ENCODE data around the gene RNF217.
"Not testable (repeated sequence)": the region's sequence is repeated elsewhere in the genome, so short reads cannot be mapped to it uniquely, and the experiment has no call there.

Gene RNF217

GRCh38 chr6:124962639-124963415 is 590 bp downstream of the RNF217 start:
- no peak for DNase-seq (ENCODE audit: low read depth in 2 of 2, low spot score in 1 of 2)

GRCh38 chr6:124963416-124963785 is 1.2 kb downstream of the RNF217 start:
- DNase-seq (ENCODE audit: low read depth in 2 of 2, low spot score in 1 of 2) = no peak

- no peak for DNase-seq (ENCODE audit: low read depth in 2 of 2, low spot score in 1 of 2)
Observed at GRCh38 chr6:124963831-124964763, 1.9 kb downstream of the RNF217 start.

- DNase-seq (ENCODE audit: low read depth in 2 of 2, low spot score in 1 of 2) = no peak
Observed at GRCh38 chr6:124964764-124965105, 2.5 kb downstream of the RNF217 start.

DNA sequence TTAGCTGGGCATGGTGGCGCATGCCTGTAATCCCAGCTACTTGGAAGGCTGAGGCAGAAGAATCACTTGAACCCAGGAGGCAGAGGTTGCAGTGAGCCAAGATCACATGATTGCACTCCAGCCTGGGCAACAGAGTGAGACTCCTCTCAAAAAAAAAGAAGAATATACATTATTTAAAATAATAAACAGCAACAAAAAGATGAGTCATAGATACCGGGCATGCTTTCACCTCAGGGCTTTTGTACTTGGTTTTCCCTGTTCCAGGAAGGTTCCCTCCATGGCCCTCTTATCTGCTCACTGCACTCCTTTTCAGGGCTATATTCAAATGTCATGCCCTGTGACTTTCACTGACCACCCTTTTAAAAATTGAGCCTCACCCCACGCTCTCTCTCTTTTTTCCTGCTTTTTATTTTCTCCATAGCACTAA is 3.2 kb downstream of the RNF217 start:
- DNase-seq (ENCODE audit: low read depth in 2 of 2, low spot score in 1 of 2) = not testable (repeated sequence)

- no peak for DNase-seq (ENCODE audit: low read depth in 2 of 2, low spot score in 1 of 2)
Observed at GRCh38 chr6:124967444-124967843, 5.2 kb downstream of the RNF217 start.

DNA sequence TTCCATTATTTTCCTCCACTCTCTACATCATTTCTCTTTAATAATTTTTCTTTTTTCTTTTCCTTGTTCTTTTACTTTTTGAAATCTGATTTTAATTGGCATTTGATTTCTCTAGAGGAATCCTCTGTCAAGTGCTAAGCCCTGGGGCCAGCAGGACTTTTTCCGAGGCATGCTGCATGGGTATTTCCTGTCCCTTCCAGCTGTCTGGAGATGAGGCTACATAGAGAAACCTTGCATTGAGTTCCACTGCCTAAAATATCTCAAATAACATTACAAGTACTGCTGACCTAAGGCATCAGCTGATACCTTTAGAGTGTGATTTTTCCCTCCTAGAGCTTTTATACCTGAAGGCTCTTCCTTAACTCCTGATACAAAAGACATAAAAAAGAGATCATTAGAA is 6.2 kb downstream of the RNF217 start:
- no peak for DNase-seq (ENCODE audit: low read depth in 2 of 2, low spot score in 1 of 2)

DNA sequence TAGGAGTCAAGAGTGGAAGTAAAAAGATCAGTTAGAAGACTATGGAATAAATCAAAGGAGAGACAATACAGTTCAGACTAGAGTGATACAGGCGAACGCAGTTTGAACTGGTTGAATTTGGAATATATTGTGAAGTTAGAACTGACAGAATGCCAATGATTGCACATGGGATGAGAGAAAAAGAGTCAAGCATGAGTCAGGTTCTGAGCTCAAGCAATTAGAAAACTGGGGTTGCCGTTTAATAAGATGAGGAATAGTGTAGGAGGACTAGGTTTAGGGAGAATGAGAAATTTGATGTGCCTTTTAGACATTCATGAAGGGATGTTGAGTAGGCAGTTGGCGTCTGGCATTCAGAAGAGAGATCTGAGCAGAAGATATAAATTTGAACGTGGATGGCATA is 8.0 kb downstream of the RNF217 start:
- DNase-seq (ENCODE audit: low read depth in 2 of 2, low spot score in 1 of 2) = no peak

DNA sequence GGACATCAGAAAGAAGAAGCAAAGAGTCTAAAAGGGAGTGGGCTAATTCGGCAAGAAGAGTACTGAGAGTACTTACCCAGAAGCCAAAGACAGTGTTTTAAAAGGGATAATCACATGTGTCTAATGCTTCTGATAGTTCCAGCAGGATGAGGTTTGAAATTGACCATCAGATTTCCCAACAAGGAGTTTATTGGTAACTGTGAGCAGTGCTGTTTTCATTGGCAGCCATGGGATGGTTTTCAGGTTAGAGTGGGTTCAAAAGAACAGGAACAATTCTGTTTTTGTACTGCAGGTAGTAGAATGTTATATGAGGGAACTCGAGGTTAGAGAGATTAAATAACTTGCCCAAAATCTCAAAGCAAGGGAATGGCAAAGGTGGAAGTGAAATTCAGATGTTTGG is 8.5 kb downstream of the RNF217 start:
- DNase-seq (ENCODE audit: low read depth in 2 of 2, low spot score in 1 of 2) = no peak

GRCh38 chr6:124973780-124974179 is 11.5 kb downstream of the RNF217 start:
- no peak for DNase-seq (ENCODE audit: low read depth in 2 of 2, low spot score in 1 of 2)

DNA sequence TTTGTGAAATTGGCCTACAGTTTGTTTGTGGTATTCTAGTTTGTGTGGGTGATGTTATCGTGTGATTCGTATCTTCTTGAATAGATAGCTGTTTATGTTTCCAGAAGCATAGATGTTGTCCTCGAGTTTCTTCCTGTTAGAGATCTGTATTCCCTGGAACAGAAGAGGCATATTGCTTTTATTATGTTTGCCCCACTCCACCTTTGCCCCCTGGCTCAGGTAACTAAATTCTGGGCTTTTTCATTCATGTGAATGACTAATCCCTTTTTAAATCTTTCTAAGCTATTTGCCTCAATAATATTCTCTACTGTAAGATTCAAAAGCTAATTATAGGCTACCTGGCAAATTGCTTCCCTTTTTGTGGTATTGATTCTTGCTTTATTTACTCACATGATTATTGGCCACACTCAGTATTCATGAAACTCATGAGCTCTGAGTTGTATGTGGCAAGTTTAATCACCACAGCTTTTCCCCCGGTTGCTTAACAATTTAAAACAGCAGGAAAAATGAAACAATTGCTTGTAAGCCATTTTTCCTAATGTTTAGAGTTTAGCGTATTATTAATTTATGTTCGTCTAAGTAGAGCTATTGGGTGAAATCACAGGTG is 12.6 kb downstream of the RNF217 start:
- no peak for DNase-seq (ENCODE audit: low read depth in 2 of 2, low spot score in 1 of 2)

DNA sequence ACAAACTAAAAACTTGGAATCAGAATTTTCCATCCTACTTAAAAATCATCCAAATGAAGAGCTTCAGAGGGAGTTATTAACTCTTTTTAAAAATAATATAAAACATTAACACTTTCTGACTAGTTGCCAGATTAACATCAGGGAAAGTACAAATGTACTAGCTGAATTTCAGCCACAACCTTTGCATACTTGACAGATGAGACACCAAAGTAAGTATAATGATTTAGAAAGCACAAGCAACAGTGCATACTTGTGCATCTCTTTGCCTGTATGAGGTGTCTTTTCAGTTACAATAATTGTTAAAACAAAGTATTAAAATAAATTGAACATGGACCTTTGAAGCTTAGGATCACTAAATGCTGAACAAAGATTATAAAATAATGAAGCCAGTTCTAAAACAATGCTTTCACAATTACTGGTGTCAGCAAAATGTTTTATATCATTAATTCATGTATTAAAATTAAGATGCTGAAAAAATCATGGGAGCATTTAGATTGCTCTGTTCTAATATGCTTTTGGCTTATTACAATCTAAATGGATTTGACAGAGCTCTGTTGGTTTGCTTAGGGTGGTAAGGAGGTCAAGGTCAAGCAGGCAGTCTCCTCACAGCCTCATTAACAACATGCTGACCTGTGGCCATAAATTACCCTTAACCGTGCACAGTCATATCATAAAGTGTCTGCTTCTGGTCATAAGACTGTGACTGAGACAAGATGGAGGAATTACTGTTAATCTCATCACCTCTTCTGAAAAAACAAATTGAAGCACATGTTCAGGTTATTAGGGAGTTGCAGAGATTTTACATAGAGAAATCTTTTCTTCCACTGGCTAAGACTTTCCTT is 15.1 kb downstream of the RNF217 start:
- no peak for DNase-seq (ENCODE audit: low read depth in 2 of 2, low spot score in 1 of 2)

DNA sequence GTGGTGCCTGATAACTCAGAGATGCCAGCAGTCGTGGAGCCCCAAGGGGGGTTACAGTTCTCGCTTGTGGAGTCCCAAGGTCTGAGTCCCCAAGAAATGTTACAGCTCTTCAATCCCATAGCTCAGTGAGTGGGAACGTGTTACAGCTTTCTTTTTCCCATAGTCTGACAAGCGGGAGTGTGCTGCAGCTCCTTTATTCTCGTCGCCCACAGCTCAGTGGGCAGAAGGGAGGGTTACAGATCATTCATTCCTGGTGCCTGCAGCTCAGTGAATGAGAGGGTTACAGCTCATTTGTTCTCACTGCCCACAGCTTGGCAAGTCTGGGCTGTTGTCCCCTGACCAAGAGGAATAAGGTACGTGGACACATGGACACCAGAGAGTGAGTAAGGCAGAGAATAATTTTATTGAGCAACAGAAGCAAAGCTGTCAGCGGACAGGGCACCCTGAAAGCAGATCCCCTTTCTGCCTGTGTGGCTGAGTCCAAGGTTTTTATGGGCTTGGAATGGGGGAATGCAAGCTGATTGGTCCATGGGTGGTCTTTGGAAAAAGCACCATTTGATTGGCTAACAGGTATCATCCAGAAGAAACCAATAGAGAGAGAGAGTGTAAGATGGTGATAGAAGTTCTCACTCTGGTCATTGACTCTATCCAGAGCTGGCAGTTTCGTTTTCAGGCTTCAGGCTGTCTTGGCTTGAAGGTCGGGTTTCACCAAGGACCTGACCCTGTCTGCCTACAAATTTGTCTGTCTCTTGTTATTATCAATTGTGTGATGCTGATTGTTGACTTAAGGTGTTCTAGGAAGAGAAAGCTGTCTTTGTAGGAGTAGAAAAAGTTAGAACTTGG is 16.4 kb downstream of the RNF217 start:
- no peak for DNase-seq (ENCODE audit: low read depth in 2 of 2, low spot score in 1 of 2)

- DNase-seq (ENCODE audit: low read depth in 2 of 2, low spot score in 1 of 2) = no peak
Observed at GRCh38 chr6:124979294-124979678, 17.0 kb downstream of the RNF217 start.

DNA sequence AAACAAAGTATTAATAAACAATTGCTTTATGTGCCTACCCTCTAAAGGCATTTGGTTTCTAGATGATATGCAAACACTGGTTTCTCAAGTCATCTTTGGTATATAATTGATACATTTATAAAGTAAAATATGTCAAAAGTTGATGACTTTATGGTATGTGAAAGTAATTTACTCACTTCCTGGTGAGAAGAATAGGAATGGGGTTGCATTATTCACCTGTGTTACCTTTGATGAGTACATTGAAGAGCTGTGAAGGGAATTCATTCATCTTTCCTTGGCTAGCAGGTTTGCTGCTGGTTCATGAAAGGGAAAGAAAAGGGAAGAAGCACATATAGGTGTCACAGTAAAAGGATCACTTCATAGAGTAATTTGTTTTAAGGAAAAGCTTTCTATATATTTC is 20.4 kb downstream of the RNF217 start:
- no peak for DNase-seq (ENCODE audit: low read depth in 2 of 2, low spot score in 1 of 2)

DNA sequence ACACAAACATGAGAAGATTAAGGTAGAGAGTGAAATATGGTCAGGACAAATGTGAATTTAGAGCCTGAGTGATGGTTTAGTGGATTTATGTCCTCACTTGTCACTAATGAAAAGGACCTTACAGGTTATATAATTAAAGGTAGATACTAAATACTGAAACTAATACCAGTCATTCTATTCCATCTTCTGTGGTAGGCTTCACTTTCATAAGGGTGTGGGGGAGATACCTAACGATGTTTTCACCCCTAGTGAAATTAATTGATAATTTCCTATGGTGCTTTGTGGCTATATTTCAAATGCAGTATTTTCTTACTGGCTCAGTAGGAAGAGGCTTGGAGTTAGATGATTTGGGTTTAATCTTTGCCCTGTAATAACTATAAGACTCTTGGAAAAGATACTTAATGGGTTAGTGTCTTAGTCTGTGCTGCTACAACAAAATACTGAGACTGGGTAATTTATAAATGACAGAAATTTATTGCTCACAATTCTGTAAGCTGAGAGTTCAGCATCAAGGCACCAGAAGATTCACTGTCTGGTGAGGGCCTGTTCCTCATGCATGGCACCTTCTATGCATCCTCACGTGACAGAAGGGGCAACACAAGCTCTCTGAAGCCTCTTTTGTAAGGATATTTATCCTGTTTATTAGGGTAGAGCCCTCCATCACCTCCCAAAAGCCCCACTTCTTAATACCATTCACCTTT is 21.3 kb downstream of the RNF217 start:
- no peak for DNase-seq (ENCODE audit: low read depth in 2 of 2, low spot score in 1 of 2)

DNA sequence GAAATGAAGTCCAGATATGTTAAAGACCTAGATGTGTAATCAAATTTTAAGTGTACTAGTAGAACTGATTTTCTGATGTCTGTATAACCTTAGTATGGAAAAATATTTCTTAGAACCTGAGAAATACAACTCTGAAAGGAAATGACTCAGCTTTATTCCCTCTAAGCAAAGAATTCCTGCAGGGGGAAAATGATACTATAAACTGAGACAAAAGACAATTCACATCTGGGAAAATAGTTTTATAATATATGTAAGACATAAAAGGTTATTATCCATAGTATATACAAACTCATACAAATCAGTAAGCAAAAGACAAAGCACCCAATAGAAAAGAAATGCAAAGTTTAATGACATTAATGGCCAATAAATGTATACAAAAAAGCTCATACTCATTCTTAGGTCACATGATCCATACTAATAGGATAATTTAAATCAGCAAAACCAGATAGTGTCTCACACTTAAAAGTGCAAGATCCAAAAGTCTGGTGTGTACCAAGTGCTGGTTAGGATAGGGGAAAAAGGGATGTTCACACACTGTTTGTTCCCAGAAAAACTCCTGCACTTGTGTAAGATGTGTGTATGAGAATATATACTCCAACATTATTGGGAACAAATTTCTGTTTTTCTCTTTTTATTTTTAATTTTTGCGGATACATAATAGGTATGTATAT is 22.6 kb downstream of the RNF217 start:
- no peak for DNase-seq (ENCODE audit: low read depth in 2 of 2, low spot score in 1 of 2)

- DNase-seq (ENCODE audit: low read depth in 2 of 2, low spot score in 1 of 2) = no peak
Observed at GRCh38 chr6:124986164-124986563, 23.9 kb downstream of the RNF217 start.

DNA sequence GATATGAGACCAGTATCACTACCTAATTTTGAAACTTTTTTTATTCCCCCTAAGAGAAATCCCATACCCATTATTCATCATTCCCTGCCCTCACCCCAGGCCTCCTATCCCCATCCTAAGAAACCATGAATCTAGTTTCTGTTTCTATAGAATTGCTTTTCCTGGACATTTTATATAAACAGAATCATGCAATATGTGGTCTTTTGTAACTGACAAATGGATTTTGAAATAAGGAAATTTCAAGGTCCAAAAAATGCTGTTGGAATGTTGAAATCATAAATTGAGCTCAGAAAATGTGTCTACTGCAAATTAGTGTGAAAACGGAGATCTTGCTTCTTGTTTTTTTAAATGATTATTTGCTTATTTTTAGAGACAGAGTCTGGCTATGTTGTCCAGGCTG is 25.1 kb downstream of the RNF217 start:
- DNase-seq (ENCODE audit: low read depth in 2 of 2, low spot score in 1 of 2) = no peak
